Testis (tissue), 3 donors: Measurements from ENCODE around the gene RAB22A. TPM values are rescaled to one million over a fixed set of nuclear protein-coding genes. Genes with fewer than 3 reads are reported as not detected.

Experiments
- DNase-seq: peaks from one replicate; pipeline ENCODE4 v3.0.0-alpha.2; 2019
- H3K27ac ChIP-seq, 2 donors: fragments of 200-600 bp; sonication (generic); one replicate each; pipeline ENCODE4 v1.5.1; 2019
- H3K27me3 ChIP-seq: fragments of 200-600 bp; sonication (generic); one replicate; pipeline ENCODE4 v1.5.1; 2019
- H3K36me3 ChIP-seq: fragments of 200-600 bp; sonication (generic); one replicate; pipeline ENCODE4 v1.5.1; 2017; ENCODE audit warnings: low read depth; ENCODE audit errors: missing control alignments
- H3K4me1 ChIP-seq: fragments of 200-600 bp; sonication (generic); one replicate; pipeline ENCODE4 v1.5.1; 2019
- H3K4me3 ChIP-seq, 2 donors: fragments of 200-600 bp; sonication (generic); one replicate each; pipeline ENCODE4 v1.5.1; 2017 to 2019
- H3K9me3 ChIP-seq: fragments of 200-600 bp; sonication (generic); one replicate; pipeline ENCODE4 v1.5.1; 2017
- CTCF ChIP-seq, 3 experiments: fragments of 450-650 bp in 2 of 3; fragments of 200-600 bp in 1 of 3; sonication (generic) in 1 of 3; IDR thresholded peaks; one replicate each; pipeline ENCODE4 v1.5.1; 2016 to 2019; ENCODE audit warnings: antibody characterized with exemption in 3 of 3, mild to moderate bottlenecking in 2 of 3, moderate library complexity in 1 of 3
- POLR2A ChIP-seq: fragments of 450-650 bp; IDR thresholded peaks from one replicate; pipeline ENCODE4 v1.6.1; 2017; ENCODE audit warnings: antibody characterized with exemption, mild to moderate bottlenecking, moderate library complexity
- WGBS, 2 donors: methylation state at CpG; one replicate each; pipeline ENCODE4 v1.1.5; 2018; 5-methylcytosine and 5-hydroxymethylcytosine counted together
- intact Hi-C: fragments of 100-400 bp; cut with DNase I; formaldehyde crosslinking; loops from one replicate; pipeline ENCODE4 v1.15.1; 2023; ENCODE audit warnings: low total_unique reads
- polyA plus RNA-seq: library from polyadenylated mRNA; stranded (reverse); fragments of 350-450 nt; fragmentation: Illumina TruSeq; extraction: RNeasy Lipid Tissue Mini Kit (QIAGEN cat#74804); gene quantifications from one replicate; pipeline ENCODE4 v1.2.3, GENCODE V29; 2014; ENCODE audit warnings: low read depth, low replicate concordance; ENCODE audit not compliant: insufficient read depth
- total RNA-seq, 2 donors: library from RNA; depleted of rRNA; stranded (reverse); fragments of >200 nt; gene quantifications; one replicate each; pipeline ENCODE4 v1.2.3, GENCODE V29; 2016

The RAB22A gene
- total and polyA plus RNA-seq, 3 donors from 2014 or later = 11.2 to 20.8 (median 19.2) TPM

GRCh38 chr20:58390659-58391035 is 81.1 kb downstream of the RAB22A start:
- WGBS, 2 donors = 75 to 76% methylated on average over 8 of the region's 8 CpGs
- Histone ChIP-seq H3K4me1 (peaks cover 12% of the 10 kb centered on the region), H3K27me3 (no peaks in the 10 kb centered on the region), H3K9me3 (no peaks in the 10 kb centered on the region), H3K36me3 (no peaks in the 10 kb centered on the region), H3K4me3 (no peak overlapping the region), H3K27ac (no peak overlapping the region)
- no peak for TF ChIP-seq POLR2A
- no peak for TF ChIP-seq CTCF (IDR thresholded peaks at IDR 0.05)
- intact Hi-C loops = no loop called here
- DNase-seq = no peak

- 81 to 82% methylated on average over 4 of the region's 4 CpGs for WGBS, 2 donors
- Histone ChIP-seq H3K9me3 (no peaks in the 10 kb centered on the region), H3K4me3 (no peak overlapping the region), H3K27me3 (no peaks in the 10 kb centered on the region), H3K27ac (no peak overlapping the region), H3K36me3 (no peaks in the 10 kb centered on the region), H3K4me1 (peaks cover 16% of the 10 kb centered on the region)
- TF ChIP-seq POLR2A (no peak), CTCF (IDR thresholded peaks at IDR 0.05) (no peak)
- no peak for DNase-seq
- intact Hi-C loops = no loop called here
Observed at GRCh38 chr20:58392286-58392685, 82.8 kb downstream of the RAB22A start.

DNA sequence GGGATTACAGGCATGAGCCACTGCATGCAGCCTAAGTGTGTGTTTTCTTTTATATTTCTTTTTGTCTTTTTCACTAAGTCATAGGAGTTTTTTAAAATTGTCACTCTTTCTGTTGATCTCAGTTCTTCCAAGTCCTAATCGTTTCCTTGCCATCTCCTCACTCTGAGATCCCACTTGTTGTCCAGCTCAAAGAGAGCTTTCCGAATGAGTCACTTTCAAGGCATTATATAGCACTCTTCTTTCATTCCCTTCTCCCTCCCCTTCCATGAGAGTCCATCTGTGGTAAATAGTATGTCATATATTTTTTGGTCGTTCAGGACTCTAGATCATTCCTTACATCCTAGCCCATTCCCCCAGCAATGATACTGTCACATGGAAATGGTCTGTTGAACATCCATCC is 83.8 kb downstream of the RAB22A start:
- Histone ChIP-seq H3K9me3 (no peaks in the 10 kb centered on the region), H3K36me3 (no peaks in the 10 kb centered on the region), H3K27ac (no peak overlapping the region), H3K27me3 (no peaks in the 10 kb centered on the region), H3K4me1 (peaks cover 16% of the 10 kb centered on the region), H3K4me3 (no peak overlapping the region)
- DNase-seq = no peak
- TF ChIP-seq POLR2A (no peak), CTCF (IDR thresholded peaks at IDR 0.05) (no peak)
- whole genome bisulfite sequencing, 2 donors = 75 to 83% methylated on average over 3 of the region's 3 CpGs
- intact Hi-C loops = no loop called here

- TF ChIP-seq CTCF (IDR thresholded peaks at IDR 0.05) = no peak
- TF ChIP-seq POLR2A = no peak
- DNase-seq = no peak
- intact Hi-C loops = no loop called here
- 64 to 73% methylated on average over 4 of the region's 4 CpGs for WGBS, 2 donors
- no peaks in the 10 kb centered on the region for H3K27me3 ChIP-seq
- H3K36me3 ChIP-seq = no peaks in the 10 kb centered on the region
- H3K9me3 ChIP-seq = no peaks in the 10 kb centered on the region
- no peak overlapping the region for H3K4me3 ChIP-seq
- H3K4me1 ChIP-seq = peaks cover 16% of the 10 kb centered on the region
- H3K27ac ChIP-seq = no peak overlapping the region
Observed at GRCh38 chr20:58394801-58395200, 85.3 kb downstream of the RAB22A start.

GRCh38 chr20:58395604-58396003 is 86.1 kb downstream of the RAB22A start:
- intact Hi-C loops = no loop called here
- no peaks in the 10 kb centered on the region for H3K36me3 ChIP-seq
- no peaks in the 10 kb centered on the region for H3K27me3 ChIP-seq
- TF ChIP-seq POLR2A = no peak
- no peak for TF ChIP-seq CTCF (IDR thresholded peaks at IDR 0.05)
- no peak overlapping the region for H3K27ac ChIP-seq
- 61 to 73% methylated on average over 3 of the region's 3 CpGs for WGBS, 2 donors
- peaks cover 10% of the 10 kb centered on the region for H3K4me1 ChIP-seq
- H3K4me3 ChIP-seq = no peak overlapping the region
- DNase-seq = no peak
- no peaks in the 10 kb centered on the region for H3K9me3 ChIP-seq
